Measurements from ENCODE around the gene SYT13. TPM values are rescaled to one million over a fixed set of nuclear protein-coding genes. Genes with fewer than 3 reads are reported as not detected.

Gene SYT13
- total RNA-seq, 1 experiment from 2014 or later = 9.4 TPM

GRCh38 chr11:45321669-45322068 lies 35.5 kb upstream of the SYT13 start:
- Mint-ChIP-seq H3K27ac (ENCODE audit: unreplicated experiment) (no peak overlapping the region), H3K9me3 (ENCODE audit: unreplicated experiment) (peaks cover 3% of the 10 kb centered on the region), H3K4me1 (ENCODE audit: low read depth, unreplicated experiment) (no peaks in the 10 kb centered on the region), H3K4me3 (ENCODE audit: unreplicated experiment) (no peak overlapping the region), H3K27me3 (ENCODE audit: insufficient read depth, unreplicated experiment) (peaks cover 18% of the 10 kb centered on the region), H3K36me3 (ENCODE audit: insufficient read depth, unreplicated experiment) (no peaks in the 10 kb centered on the region)
- Histone ChIP-seq H3K27me3 (replicated peaks; ENCODE audit: control insufficient read depth, insufficient read depth, low read length) (peaks cover 1% of the 10 kb centered on the region; the same call in 1 of the 2 replicates), H3K36me3 (ENCODE audit: control insufficient read depth, insufficient read depth, low read length) (no peaks in the 10 kb centered on the region), H3K9me3 (no peaks in the 10 kb centered on the region), H3K4me1 (no peaks in the 10 kb centered on the region), H3K4me3 (ENCODE audit: low read depth, low read length) (no peak overlapping the region)
- ChIA-PET POLR2A (no interaction called here), CTCF (no interaction called here)
- TF ChIP-seq, protein P1, sequence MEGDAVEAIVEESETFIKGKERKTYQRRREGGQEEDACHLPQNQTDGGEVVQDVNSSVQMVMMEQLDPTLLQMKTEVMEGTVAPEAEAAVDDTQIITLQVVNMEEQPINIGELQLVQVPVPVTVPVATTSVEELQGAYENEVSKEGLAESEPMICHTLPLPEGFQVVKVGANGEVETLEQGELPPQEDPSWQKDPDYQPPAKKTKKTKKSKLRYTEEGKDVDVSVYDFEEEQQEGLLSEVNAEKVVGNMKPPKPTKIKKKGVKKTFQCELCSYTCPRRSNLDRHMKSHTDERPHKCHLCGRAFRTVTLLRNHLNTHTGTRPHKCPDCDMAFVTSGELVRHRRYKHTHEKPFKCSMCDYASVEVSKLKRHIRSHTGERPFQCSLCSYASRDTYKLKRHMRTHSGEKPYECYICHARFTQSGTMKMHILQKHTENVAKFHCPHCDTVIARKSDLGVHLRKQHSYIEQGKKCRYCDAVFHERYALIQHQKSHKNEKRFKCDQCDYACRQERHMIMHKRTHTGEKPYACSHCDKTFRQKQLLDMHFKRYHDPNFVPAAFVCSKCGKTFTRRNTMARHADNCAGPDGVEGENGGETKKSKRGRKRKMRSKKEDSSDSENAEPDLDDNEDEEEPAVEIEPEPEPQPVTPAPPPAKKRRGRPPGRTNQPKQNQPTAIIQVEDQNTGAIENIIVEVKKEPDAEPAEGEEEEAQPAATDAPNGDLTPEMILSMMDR (IDR thresholded peaks at IDR 0.05; ENCODE audit: insufficient read depth in 1 of 2, low read depth in 1 of 2, low read length in 1 of 2, severe bottlenecking in 1 of 2, unreplicated experiment in 1 of 2) = no peak
- no peak for DNase-seq
- intact Hi-C loops (cut with micrococcal nuclease; ENCODE audit: unreplicated experiment) = no loop called here
- no TSS peak for BruUV-seq (replicated peaks)

- Histone ChIP-seq H3K4me3 (ENCODE audit: low read depth, low read length) (no peak overlapping the region), H3K4me1 (no peaks in the 10 kb centered on the region), H3K9me3 (no peaks in the 10 kb centered on the region), H3K27me3 (replicated peaks; ENCODE audit: control insufficient read depth, insufficient read depth, low read length) (peaks cover 1% of the 10 kb centered on the region; the same call in 1 of the 2 replicates), H3K36me3 (ENCODE audit: control insufficient read depth, insufficient read depth, low read length) (no peaks in the 10 kb centered on the region)
- intact Hi-C loops (cut with micrococcal nuclease; ENCODE audit: unreplicated experiment) = no loop called here
- CTCF ChIA-PET = no interaction called here
- H3K4me1 Mint-ChIP-seq (ENCODE audit: low read depth, unreplicated experiment) = no peaks in the 10 kb centered on the region
- POLR2A ChIA-PET = no interaction called here
- TF ChIP-seq, protein P1 (IDR thresholded peaks at IDR 0.05; ENCODE audit: insufficient read depth in 1 of 2, low read depth in 1 of 2, low read length in 1 of 2, severe bottlenecking in 1 of 2, unreplicated experiment in 1 of 2) = no peak
- no peak overlapping the region for H3K27ac Mint-ChIP-seq (ENCODE audit: unreplicated experiment)
- no peak for DNase-seq
- no peaks in the 10 kb centered on the region for H3K36me3 Mint-ChIP-seq (ENCODE audit: insufficient read depth, unreplicated experiment)
- no peak overlapping the region for H3K4me3 Mint-ChIP-seq (ENCODE audit: unreplicated experiment)
- no TSS peak for BruUV-seq (replicated peaks)
- H3K9me3 Mint-ChIP-seq (ENCODE audit: unreplicated experiment) = no peaks in the 10 kb centered on the region
- peaks cover 20% of the 10 kb centered on the region for H3K27me3 Mint-ChIP-seq (ENCODE audit: insufficient read depth, unreplicated experiment)
Observed at GRCh38 chr11:45321031-45321595, 35.0 kb upstream of the SYT13 start.

DNA sequence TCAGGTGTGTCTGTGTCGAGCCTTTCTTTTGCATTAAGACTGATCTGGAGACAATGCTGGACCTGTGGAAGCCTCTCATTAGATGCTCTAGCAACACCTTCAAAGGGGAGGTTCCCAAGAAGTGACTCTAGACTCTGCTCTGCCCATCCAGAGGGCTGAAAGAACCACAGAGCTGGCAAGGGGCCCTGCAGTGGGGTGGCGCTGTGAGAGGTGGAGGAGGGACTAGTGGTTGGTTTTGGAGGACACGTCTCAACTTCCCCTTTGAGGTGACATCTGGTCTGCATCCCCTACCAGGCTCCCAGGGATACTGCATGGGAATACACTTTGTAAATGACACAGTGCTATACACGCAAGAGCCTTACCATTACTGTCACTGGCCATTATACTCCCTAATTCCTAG lies 34.2 kb upstream of the SYT13 start:
- Mint-ChIP-seq H3K36me3 (ENCODE audit: insufficient read depth, unreplicated experiment) (no peaks in the 10 kb centered on the region), H3K4me3 (ENCODE audit: unreplicated experiment) (no peak overlapping the region), H3K4me1 (ENCODE audit: low read depth, unreplicated experiment) (no peaks in the 10 kb centered on the region), H3K27me3 (ENCODE audit: insufficient read depth, unreplicated experiment) (peaks cover 17% of the 10 kb centered on the region), H3K27ac (ENCODE audit: unreplicated experiment) (no peak overlapping the region), H3K9me3 (ENCODE audit: unreplicated experiment) (no peaks in the 10 kb centered on the region)
- TF ChIP-seq, protein P1 (IDR thresholded peaks at IDR 0.05; ENCODE audit: insufficient read depth in 1 of 2, low read depth in 1 of 2, low read length in 1 of 2, severe bottlenecking in 1 of 2, unreplicated experiment in 1 of 2) = no peak
- POLR2A ChIA-PET = no interaction called here
- no peak for DNase-seq
- Histone ChIP-seq H3K36me3 (ENCODE audit: control insufficient read depth, insufficient read depth, low read length) (no peaks in the 10 kb centered on the region), H3K4me1 (no peaks in the 10 kb centered on the region), H3K4me3 (ENCODE audit: low read depth, low read length) (no peak overlapping the region), H3K27me3 (replicated peaks; ENCODE audit: control insufficient read depth, insufficient read depth, low read length) (peaks cover 1% of the 10 kb centered on the region; the same call in 1 of the 2 replicates), H3K9me3 (no peaks in the 10 kb centered on the region)
- CTCF ChIA-PET = interaction anchor here (0.6 kb wide), 1 partner anchor 334 kb away, joined by 3 read pairs; no protein-coding TSS in a partner anchor
- intact Hi-C loops (cut with micrococcal nuclease; ENCODE audit: unreplicated experiment) = no loop called here
- no TSS peak for BruUV-seq (replicated peaks)
